Measurements from ENCODE around the gene SYAP1.
"Not testable (repeated sequence)": the region's sequence is repeated elsewhere in the genome, so short reads cannot be mapped to it uniquely, and the experiment has no call there.

The SYAP1 gene

GRCh38 chrX:16784440-16784839 lies 65.0 kb downstream of the SYAP1 start:
- not testable (repeated sequence) for DNase-seq

- no peak for DNase-seq
Measured at GRCh38 chrX:16785247-16786138, 66.1 kb downstream of the SYAP1 start.

GRCh38 chrX:16786139-16786790 lies 66.9 kb downstream of the SYAP1 start, which contains the start of gene TXLNG:
Gene TXLNG, plus strand, starts transcription at chrX:16786466. Its CDS starts 22 bp downstream, at chrX:16786488.
- peak; percentile 99 for DNase-seq

DNA sequence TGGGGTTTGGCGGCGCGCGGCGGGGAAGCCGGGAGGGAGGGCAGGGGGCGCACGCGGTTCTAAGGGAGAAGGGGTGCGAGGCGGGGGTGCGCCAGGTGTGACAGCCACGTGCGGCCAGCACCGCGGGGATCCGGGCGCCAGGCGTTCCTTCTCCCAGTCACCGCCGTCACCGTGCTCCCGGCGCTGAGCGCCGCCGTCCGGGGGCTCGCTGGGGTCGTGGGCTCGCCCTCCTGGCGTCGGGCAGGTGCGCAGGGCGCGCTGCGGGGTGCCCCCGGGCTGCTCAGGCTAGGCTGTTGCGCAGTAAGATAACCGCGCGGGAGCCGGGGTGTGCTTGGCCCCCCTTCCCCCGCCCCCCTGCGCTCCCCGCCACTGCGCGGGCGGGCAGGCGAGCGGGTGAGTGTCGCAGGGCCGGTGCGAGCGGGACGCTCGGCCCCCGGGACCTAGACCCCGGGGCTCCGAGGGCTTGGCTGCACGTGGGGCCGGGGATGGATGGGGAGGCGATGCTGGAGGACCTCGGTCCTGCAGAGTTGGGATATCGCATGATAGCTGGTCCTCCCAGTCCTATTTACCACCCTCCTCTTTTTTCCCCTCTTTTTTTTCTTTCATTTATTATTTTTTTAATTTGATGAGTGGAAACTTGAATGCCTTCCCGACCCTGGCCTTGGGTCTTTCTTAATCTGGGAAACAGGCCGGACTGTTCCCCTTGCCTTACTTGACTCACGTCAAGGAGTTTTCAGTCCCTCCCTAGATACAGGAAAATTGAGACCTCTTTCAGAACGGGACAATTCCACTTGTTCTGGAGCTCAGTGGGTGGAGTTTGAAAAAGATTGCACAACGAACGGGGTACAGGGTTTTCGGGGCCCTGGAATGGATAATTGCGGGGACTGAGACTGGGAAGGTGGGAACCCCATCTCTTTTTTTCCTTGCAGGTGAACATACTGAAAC lies 67.7 kb downstream of the SYAP1 start:
- peak; percentile 54 for DNase-seq

DNA sequence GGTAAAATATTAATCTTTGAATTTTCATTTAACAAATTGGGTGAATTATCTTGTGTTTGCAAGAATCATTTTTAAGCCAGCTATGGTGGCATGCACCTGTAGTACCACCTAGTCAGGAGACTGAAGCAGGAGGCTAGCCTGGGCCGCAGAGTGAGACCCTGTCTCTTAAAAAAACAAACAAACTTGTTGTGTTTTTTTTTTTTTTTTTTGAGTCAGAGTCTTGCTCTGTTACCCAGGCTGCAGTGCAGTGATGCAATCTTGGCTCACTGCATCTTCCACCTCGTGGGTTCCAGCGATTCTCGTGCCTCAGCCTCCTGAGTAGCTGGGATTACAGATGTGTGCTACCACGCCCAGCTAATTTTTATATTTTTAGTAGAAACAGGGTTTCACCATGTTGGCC lies 69.1 kb downstream of the SYAP1 start:
- DNase-seq = no peak

GRCh38 chrX:16796298-16796697 lies 76.9 kb downstream of the SYAP1 start:
- no peak for DNase-seq

GRCh38 chrX:16797358-16797757 lies 77.9 kb downstream of the SYAP1 start:
- no peak for DNase-seq

- no peak for DNase-seq
Measured at GRCh38 chrX:16797841-16798240, 78.4 kb downstream of the SYAP1 start.

DNA sequence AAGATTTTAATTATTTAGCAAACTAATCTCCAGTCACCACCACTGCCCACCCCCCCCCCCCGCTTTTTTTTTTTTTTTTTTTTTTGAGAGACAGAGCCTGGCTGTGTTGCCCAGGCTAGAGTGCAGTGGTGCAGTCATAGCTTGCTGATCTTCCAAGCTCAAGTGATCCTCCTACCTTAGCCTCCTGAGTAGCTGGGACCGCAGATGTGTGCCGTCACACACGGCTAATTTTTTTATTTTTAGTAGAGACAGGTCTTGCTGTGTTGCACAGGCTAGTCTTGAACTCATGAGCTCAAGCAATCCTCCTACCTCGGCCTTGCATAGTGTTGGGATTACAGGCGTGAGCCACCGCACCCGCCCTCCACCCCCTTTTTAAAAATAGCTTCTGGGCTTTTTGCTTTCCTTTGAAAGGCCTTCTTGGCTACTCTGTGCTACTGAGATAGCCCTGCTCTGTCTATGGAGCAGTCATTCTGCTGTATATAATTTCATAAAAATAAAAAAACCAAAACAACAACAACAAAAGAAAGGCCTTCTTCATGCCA lies 85.6 kb downstream of the SYAP1 start:
- no peak for DNase-seq

DNA sequence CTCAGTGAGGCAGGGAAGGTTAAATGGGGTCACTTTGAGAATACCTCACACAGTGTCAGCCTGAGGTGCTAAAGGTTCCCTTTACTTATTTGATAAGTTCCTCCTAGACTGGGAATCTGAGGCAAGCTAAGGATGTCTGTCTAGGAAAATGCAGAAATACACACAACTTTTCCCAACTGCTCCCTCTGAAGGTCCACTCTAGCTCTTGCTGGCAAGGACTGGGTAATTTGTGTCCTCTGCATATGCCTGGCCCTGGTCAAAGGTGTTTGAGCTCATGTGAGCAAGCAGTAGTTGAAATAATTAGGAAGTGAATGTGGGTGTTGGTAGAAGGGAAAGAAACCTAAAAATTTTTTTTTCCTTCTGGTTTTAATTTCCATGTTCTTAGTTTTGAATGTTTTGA lies 88.1 kb downstream of the SYAP1 start:
- no peak for DNase-seq

DNA sequence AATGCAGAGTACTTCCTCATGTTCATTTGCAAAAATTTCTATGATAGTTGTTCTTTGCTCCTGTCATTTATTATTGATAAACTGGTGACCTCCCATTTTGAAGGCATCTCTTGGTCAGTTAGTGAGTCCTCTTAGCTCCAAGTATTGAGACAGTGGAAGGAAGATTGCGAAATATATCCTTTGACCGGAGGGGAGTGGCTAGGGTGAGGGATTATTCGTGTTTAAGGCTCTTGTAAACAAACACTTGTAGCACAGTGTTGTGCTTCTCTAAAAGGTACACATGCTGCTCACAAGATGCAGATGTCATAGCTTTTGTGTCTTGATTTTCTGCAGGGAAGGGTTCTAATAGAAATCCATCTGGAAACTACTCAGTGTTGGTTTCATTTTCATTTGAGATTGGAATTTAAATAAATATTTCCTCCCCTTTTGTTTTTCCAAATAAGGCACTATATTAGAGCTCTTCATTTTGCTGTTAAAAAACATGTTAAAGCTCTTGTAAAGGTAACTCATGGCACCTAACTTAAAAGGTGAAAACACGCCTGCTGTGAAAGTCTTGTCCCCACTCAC lies 88.6 kb downstream of the SYAP1 start:
- no peak for DNase-seq

GRCh38 chrX:16814597-16814996 lies 95.2 kb downstream of the SYAP1 start:
- DNase-seq = no peak
